Lower leg skin (tissue), 3 donors: Measurements from ENCODE around the gene FERMT1.

Experiments used
- POLR2A ChIP-seq, 2 donors: fragments of 450-650 bp; IDR thresholded peaks; one replicate each; pipeline ENCODE4 v1.6.1; 2016 to 2017; ENCODE audit warnings: antibody characterized with exemption in 2 of 2, mild to moderate bottlenecking in 1 of 2, moderate library complexity in 1 of 2
- TF ChIP-seq, protein P1 (sequence below), 3 donors: fragments of 450-650 bp; IDR thresholded peaks; one replicate each; pipeline ENCODE4 v1.5.1; 2016; ENCODE audit warnings: antibody characterized with exemption in 3 of 3, mild to moderate bottlenecking in 3 of 3, moderate library complexity in 2 of 3

- no peak for TF ChIP-seq POLR2A (IDR thresholded peaks at IDR 0.05)
- TF ChIP-seq, protein P1, sequence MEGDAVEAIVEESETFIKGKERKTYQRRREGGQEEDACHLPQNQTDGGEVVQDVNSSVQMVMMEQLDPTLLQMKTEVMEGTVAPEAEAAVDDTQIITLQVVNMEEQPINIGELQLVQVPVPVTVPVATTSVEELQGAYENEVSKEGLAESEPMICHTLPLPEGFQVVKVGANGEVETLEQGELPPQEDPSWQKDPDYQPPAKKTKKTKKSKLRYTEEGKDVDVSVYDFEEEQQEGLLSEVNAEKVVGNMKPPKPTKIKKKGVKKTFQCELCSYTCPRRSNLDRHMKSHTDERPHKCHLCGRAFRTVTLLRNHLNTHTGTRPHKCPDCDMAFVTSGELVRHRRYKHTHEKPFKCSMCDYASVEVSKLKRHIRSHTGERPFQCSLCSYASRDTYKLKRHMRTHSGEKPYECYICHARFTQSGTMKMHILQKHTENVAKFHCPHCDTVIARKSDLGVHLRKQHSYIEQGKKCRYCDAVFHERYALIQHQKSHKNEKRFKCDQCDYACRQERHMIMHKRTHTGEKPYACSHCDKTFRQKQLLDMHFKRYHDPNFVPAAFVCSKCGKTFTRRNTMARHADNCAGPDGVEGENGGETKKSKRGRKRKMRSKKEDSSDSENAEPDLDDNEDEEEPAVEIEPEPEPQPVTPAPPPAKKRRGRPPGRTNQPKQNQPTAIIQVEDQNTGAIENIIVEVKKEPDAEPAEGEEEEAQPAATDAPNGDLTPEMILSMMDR (IDR thresholded peaks at IDR 0.05) = no peak
Measured at GRCh38 chr20:6108330-6108729, 14.5 kb downstream of the FERMT1 start.
